Measurements from ENCODE around the gene GSTM2. TPM values are rescaled to one million over a fixed set of nuclear protein-coding genes. Genes with fewer than 3 reads are reported as not detected.

Gene GSTM2
- total and polyA plus RNA-seq, 2 of the 4 experiments (the other 2 are of a cell fraction) = 10.2 to 85.5 TPM

DNA sequence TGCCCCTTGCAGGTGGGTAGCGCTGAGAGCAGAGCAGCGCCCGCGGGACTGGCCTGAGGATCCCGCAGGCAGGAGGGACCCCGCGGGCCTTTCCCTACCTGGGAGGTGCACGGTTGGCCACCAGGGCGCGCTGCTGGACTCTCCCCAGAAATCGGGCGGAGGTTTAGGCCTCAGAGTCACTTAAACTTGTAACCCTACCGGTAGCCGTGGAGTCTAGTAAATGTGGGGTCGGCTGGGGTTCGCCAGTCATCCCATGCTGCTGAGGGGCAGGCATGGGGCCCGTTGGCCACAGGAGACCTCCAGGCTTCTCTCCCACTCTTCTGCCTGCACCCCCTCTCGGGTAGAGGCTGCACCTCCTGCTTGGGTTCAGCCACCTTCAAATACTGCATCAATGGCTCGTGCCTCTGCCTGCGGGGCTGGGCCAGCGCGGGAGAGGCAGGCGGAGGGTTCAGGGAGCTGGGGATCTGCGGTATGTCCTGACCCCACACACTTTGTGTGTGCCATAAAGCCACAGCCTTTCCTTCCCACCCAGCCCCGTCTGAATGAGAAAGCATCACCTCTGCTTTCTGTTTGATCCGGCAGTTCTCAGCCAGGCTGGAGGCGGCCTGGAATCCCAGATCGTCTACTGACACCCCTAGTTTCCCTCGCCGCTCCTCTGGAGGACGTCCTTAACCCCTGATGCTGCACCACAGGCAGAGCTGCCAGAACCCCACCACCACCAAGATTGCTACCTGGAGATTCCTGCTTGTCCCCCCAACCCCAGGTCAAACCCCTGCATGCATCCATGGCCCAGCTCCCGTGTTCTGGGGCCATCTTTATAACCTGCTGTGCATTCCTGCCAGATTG lies 24.2 kb upstream of the GSTM2 start:
- H3K9ac ChIP-seq (ENCODE audit: low read depth, low read length) = no peak overlapping the region
- H4K20me1 ChIP-seq (ENCODE audit: insufficient read depth, low read length) = no peaks in the 10 kb centered on the region
- no peak overlapping the region for H3K4me2 ChIP-seq (ENCODE audit: low read depth, low read length)
- peak overlapping the region; percentile 47 for H2AK5ac ChIP-seq (ENCODE audit: low read depth, low read length)
- dilution Hi-C loops (cut with HindIII; ENCODE audit: low sequenced_read_pairs, unreplicated experiment) = no loop called here
- no TSS peak for BruUV-seq (replicated peaks)
- H2AFZ ChIP-seq (replicated peaks; ENCODE audit: low read length, poor library complexity) = peak overlapping the region; percentile 93
- H2BK5ac ChIP-seq (ENCODE audit: low read depth, low read length, poor library complexity, severe bottlenecking) = no peak overlapping the region
- peak overlapping the region; percentile 70 for H2AK9ac ChIP-seq (replicated peaks; ENCODE audit: low read depth, low read length, poor library complexity)
- H2BK120ac ChIP-seq (ENCODE audit: low read depth, low read length) = peak overlapping the region; percentile 41
- peak overlapping the region; percentile 44 for H3K4ac ChIP-seq (ENCODE audit: low read depth, low read length)
- H3K4me3 ChIP-seq (ENCODE audit: insufficient read depth, low read depth, low read length) = no peak overlapping the region
- no peaks in the 10 kb centered on the region for H3K79me1 ChIP-seq (ENCODE audit: low read depth in 1 of 2, low read length in 2 of 2)
- H3K18ac ChIP-seq (ENCODE audit: low read depth, low read length) = peak overlapping the region; percentile 30; the same call in 1 of the 2 replicates
- peak; percentile 65 for DNase-seq
- no peaks in the 10 kb centered on the region for H3K27me3 ChIP-seq (ENCODE audit: control insufficient read depth, insufficient read depth, low read length)
- H3K4me1 ChIP-seq (ENCODE audit: control insufficient read depth, insufficient read depth, low read length) = peaks cover 11% of the 10 kb centered on the region
- H2BK20ac ChIP-seq (ENCODE audit: low read depth, low read length) = peak overlapping the region; percentile 35; the same call in 1 of the 2 replicates
- H3K9me3 ChIP-seq (ENCODE audit: control insufficient read depth, insufficient read depth, low read length) = no peaks in the 10 kb centered on the region; the same call in 1 of the 2 replicates
- no peak overlapping the region for H3K23ac ChIP-seq (ENCODE audit: low read depth, low read length)
- no peaks in the 10 kb centered on the region for H3K36me3 ChIP-seq (ENCODE audit: control insufficient read depth, insufficient read depth, low read length)
- no peak overlapping the region for H3K56ac ChIP-seq (ENCODE audit: extremely low read depth, insufficient read depth, low read length)
- CTCF ChIA-PET = interaction anchor here (0.6 to 1.7 kb wide), 6 partner anchors 97 to 681 kb away, joined by 3 to 10 read pairs (median 6); no protein-coding TSS in a partner anchor
- WGBS, 2 experiments (ENCODE audit: extremely low coverage in 2 of 2, insufficient read length in 1 of 2) = 41% methylated on average over 4 of the region's 32 CpGs; no CpG with 5 or more reads in 1 of the 2 experiments
- intact Hi-C loops (cut with micrococcal nuclease) = loop anchor here (1.0 to 2.0 kb wide), 2 partner anchors 130 to 341 kb away; partner anchors contain the start of gene AHCYL1
- H2BK15ac ChIP-seq (ENCODE audit: low read depth, low read length) = no peak overlapping the region; the same call in 2 of the 3 replicates
- peak overlapping the region; percentile 25; the same call in 1 of the 2 replicates for H4K5ac ChIP-seq (ENCODE audit: low read depth, low read length)
- H4K8ac ChIP-seq (ENCODE audit: low read depth in 2 of 2, low read length in 2 of 2) = peak overlapping the region; percentile 17 to 90; a peak in 3 of 4 replicates
- peaks cover 4% of the 10 kb centered on the region for H3K9me1 ChIP-seq (ENCODE audit: insufficient read depth, low read length)
- POLR2A ChIA-PET (ENCODE audit: unreplicated experiment) = no interaction called here
- ATAC-seq (ENCODE audit: low read depth) = peak; percentile 77
- H3K14ac ChIP-seq (replicated peaks; ENCODE audit: low read depth, low read length) = 0 out of 2 replicates have a peak overlapping the region, but pooled peaks have one; percentile 16
- H4K91ac ChIP-seq (ENCODE audit: insufficient read depth, low read depth, low read length) = peak overlapping the region; percentile 65
- no peak overlapping the region for H3K27ac ChIP-seq (ENCODE audit: insufficient read depth, low read length)
- in situ Hi-C loops (cut with MboI; ENCODE audit: low sequenced_read_pairs) = loop anchor here (5.0 to 10.0 kb wide), 3 partner anchors 129 to 339 kb away; partner anchors contain the start of genes AHCYL1 and CSF1
- TF ChIP-seq, protein P1, sequence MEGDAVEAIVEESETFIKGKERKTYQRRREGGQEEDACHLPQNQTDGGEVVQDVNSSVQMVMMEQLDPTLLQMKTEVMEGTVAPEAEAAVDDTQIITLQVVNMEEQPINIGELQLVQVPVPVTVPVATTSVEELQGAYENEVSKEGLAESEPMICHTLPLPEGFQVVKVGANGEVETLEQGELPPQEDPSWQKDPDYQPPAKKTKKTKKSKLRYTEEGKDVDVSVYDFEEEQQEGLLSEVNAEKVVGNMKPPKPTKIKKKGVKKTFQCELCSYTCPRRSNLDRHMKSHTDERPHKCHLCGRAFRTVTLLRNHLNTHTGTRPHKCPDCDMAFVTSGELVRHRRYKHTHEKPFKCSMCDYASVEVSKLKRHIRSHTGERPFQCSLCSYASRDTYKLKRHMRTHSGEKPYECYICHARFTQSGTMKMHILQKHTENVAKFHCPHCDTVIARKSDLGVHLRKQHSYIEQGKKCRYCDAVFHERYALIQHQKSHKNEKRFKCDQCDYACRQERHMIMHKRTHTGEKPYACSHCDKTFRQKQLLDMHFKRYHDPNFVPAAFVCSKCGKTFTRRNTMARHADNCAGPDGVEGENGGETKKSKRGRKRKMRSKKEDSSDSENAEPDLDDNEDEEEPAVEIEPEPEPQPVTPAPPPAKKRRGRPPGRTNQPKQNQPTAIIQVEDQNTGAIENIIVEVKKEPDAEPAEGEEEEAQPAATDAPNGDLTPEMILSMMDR (conservative IDR thresholded peaks at IDR 0.05; ENCODE audit: low read depth, low read length) = peak; percentile 84
- no peak for TF ChIP-seq MXI1 (IDR thresholded peaks at IDR 0.05; ENCODE audit: borderline replicate concordance, low read depth, low read length)
- TF ChIP-seq RAD21 (IDR thresholded peaks at IDR 0.05; ENCODE audit: low read length) = peak; percentile 87
- no peak for TF ChIP-seq MAFK (IDR thresholded peaks at IDR 0.05; ENCODE audit: low read depth, low read length)
- TF ChIP-seq, protein P2, sequence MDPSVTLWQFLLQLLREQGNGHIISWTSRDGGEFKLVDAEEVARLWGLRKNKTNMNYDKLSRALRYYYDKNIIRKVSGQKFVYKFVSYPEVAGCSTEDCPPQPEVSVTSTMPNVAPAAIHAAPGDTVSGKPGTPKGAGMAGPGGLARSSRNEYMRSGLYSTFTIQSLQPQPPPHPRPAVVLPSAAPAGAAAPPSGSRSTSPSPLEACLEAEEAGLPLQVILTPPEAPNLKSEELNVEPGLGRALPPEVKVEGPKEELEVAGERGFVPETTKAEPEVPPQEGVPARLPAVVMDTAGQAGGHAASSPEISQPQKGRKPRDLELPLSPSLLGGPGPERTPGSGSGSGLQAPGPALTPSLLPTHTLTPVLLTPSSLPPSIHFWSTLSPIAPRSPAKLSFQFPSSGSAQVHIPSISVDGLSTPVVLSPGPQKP (IDR thresholded peaks at IDR 0.05; ENCODE audit: borderline replicate concordance, low read depth, low read length) = no peak
- no peak for TF ChIP-seq RFX5 (IDR thresholded peaks at IDR 0.05; ENCODE audit: low read depth, low read length)
- TF ChIP-seq NFE2L2 (IDR thresholded peaks at IDR 0.05; ENCODE audit: low read depth, low read length) = no peak
- peak; percentile 23; the same call in 1 of the 2 replicates for TF ChIP-seq MAZ (IDR thresholded peaks at IDR 0.05; ENCODE audit: borderline replicate concordance, low read depth, low read length)
- no peak for TF ChIP-seq BHLHE40 (IDR thresholded peaks at IDR 0.05; ENCODE audit: low read depth, low read length)
- no peak for TF ChIP-seq FOS (IDR thresholded peaks at IDR 0.05; ENCODE audit: low read depth, low read length)
- 0 out of 2 replicates have a peak, but pooled peaks have one; percentile 20 for TF ChIP-seq POLR2A (IDR thresholded peaks at IDR 0.05; ENCODE audit: low read depth, low read length)
- TF ChIP-seq CEBPB (IDR thresholded peaks at IDR 0.05; ENCODE audit: low read depth, low read length) = no peak
- no peak for TF ChIP-seq RCOR1 (IDR thresholded peaks at IDR 0.05; ENCODE audit: insufficient replicate concordance, low read length)
- TF ChIP-seq CHD1 (IDR thresholded peaks at IDR 0.05; ENCODE audit: low read depth, low read length) = no peak
